IMR-90 (cell line): Measurements from ENCODE around the gene NLRP3.

Source experiments
- CEBPB ChIP-seq: IDR thresholded peaks from 2 replicates; pipeline ENCODE4 v1.6.1; 2012; ENCODE audit warnings: low read depth, low read length, improper control_type of control experiment
- CHD1 ChIP-seq: IDR thresholded peaks from 2 replicates; pipeline ENCODE4 v1.6.1; 2012; ENCODE audit warnings: low read depth, low read length, improper control_type of control experiment
- CTCF ChIP-seq: conservative IDR thresholded peaks from 2 replicates; pipeline ENCODE4 v1.5.1; 2012; ENCODE audit warnings: mild to moderate bottlenecking, low read depth, low read length, improper control_type of control experiment
- MAZ ChIP-seq: IDR thresholded peaks from 2 replicates; pipeline ENCODE4 v1.6.1; 2012; ENCODE audit warnings: low read depth, mild to moderate bottlenecking, low read length, improper control_type of control experiment, moderate library complexity, borderline replicate concordance
- POLR2A ChIP-seq: IDR thresholded peaks from 2 replicates; pipeline ENCODE4 v1.6.1; 2012; ENCODE audit warnings: mild to moderate bottlenecking, low read depth, low read length
- RAD21 ChIP-seq: IDR thresholded peaks from 2 replicates; pipeline ENCODE4 v1.6.1; 2012; ENCODE audit warnings: low read length, improper control_type of control experiment

- TF ChIP-seq CTCF, result no peak
- no peak for TF ChIP-seq POLR2A
- TF ChIP-seq CEBPB, result no peak
- TF ChIP-seq CHD1, result no peak
- TF ChIP-seq RAD21, result no peak
- TF ChIP-seq MAZ, result no peak
These were observed 29.3 kb upstream of the NLRP3 start for GRCh38 chr1:247386687-247387086.
